SU-DHL-6 (cell line): ENCODE data around the gene TWNK.
"Not testable (repeated sequence)": the region's sequence is repeated elsewhere in the genome, so short reads cannot be mapped to it uniquely, and the experiment has no call there.

ENCODE experiments used
- H2AFZ ChIP-seq: fragments of 200-600 bp; sonication (generic); 2 replicates; pipeline ENCODE4 v1.6.1; 2014; ENCODE audit warnings: low read depth, mild to moderate bottlenecking, moderate library complexity, mixed read lengths, antibody characterized with exemption, low read length; ENCODE audit not compliant: severe bottlenecking
- H3F3A ChIP-seq: fragments of 200-600 bp; shearing (Covaris generic); 2 replicates; pipeline ENCODE4 v1.6.0; 2016; ENCODE audit warnings: antibody characterized with exemption, mild to moderate bottlenecking; ENCODE audit not compliant: insufficient read depth
- H3K27ac ChIP-seq: fragments of 200-600 bp; sonication (generic); 2 replicates; pipeline ENCODE4 v1.5.1; 2016; ENCODE audit warnings: low read depth, mild to moderate bottlenecking, low read length, moderate library complexity, mixed read lengths
- H3K27me3 ChIP-seq: fragments of 200-600 bp; sonication (generic), shearing (Covaris generic); 2 replicates; pipeline ENCODE4 v1.6.0; 2014; ENCODE audit warnings: mild to moderate bottlenecking, low read length
- H3K36me3 ChIP-seq: fragments of 200-600 bp; sonication (generic); 2 replicates; pipeline ENCODE4 v1.6.1; 2014; ENCODE audit warnings: mild to moderate bottlenecking, low read length, mixed read lengths
- H3K4me2 ChIP-seq: fragments of 300-600, 200-600 bp; shearing (Covaris generic), sonication (generic); 2 replicates; pipeline ENCODE4 v1.6.0; 2014; ENCODE audit warnings: low read length, low read depth, mild to moderate bottlenecking; ENCODE audit not compliant: poor library complexity, severe bottlenecking
- H3K4me3 ChIP-seq: fragments of 200-600 bp; sonication (generic); 2 replicates; pipeline ENCODE4 v1.5.1; 2014; ENCODE audit warnings: antibody characterized with exemption, low read length, mild to moderate bottlenecking, mixed read lengths; ENCODE audit not compliant: insufficient read depth, poor library complexity, severe bottlenecking
- H3K79me2 ChIP-seq: fragments of 200-600 bp; sonication (generic); 2 replicates; pipeline ENCODE4 v1.6.1; 2014; ENCODE audit warnings: mild to moderate bottlenecking, low read length, moderate library complexity; ENCODE audit not compliant: insufficient read depth
- H3K9ac ChIP-seq: fragments of 200-600 bp; sonication (generic); 2 replicates; pipeline ENCODE4 v1.7.0; 2014; ENCODE audit warnings: mild to moderate bottlenecking, low read length
- H3K9me2 ChIP-seq: fragments of 200-600 bp; sonication (generic); replicated peaks from 2 replicates; pipeline ENCODE4 v1.6.1; 2014; ENCODE audit warnings: low read length; ENCODE audit not compliant: insufficient read depth
- H3K9me3 ChIP-seq: fragments of 200-600 bp; sonication (generic); 2 replicates; pipeline ENCODE4 v1.6.1; 2014; ENCODE audit warnings: low read length, mixed read lengths; ENCODE audit not compliant: insufficient read depth
- H4K20me1 ChIP-seq: fragments of 200-600 bp; sonication (generic); 2 replicates; pipeline ENCODE4 v1.6.1; 2014; ENCODE audit warnings: low read depth, mild to moderate bottlenecking, antibody characterized with exemption, low read length, moderate library complexity, mixed read lengths
- EZH2phosphoT487 ChIP-seq: fragments of 200-600 bp; sonication (generic), shearing (Covaris generic); conservative IDR thresholded peaks from 2 replicates; pipeline ENCODE4 v1.6.1; 2018; ENCODE audit warnings: mild to moderate bottlenecking, antibody characterized with exemption, low read length, moderate library complexity, mixed read lengths
- TF ChIP-seq, protein P1 (sequence below): fragments of 200-600 bp; sonication (generic); IDR thresholded peaks from one replicate; pipeline ENCODE4 v1.5.1; 2017; ENCODE audit warnings: antibody characterized with exemption, mild to moderate bottlenecking, low read length, moderate library complexity; ENCODE audit not compliant: insufficient read depth, poor library complexity, severe bottlenecking

TWNK gene

GRCh38 chr10:100972904-100973535 is 14.3 kb upstream of the TWNK start:
- no peaks in the 10 kb centered on the region for H3K9me3 ChIP-seq
- no peaks in the 10 kb centered on the region for H3K36me3 ChIP-seq
- H3K4me3 ChIP-seq: no peak overlapping the region
- H3K27me3 ChIP-seq: no peaks in the 10 kb centered on the region
- TF ChIP-seq EZH2phosphoT487: no peak
- TF ChIP-seq, protein P1, sequence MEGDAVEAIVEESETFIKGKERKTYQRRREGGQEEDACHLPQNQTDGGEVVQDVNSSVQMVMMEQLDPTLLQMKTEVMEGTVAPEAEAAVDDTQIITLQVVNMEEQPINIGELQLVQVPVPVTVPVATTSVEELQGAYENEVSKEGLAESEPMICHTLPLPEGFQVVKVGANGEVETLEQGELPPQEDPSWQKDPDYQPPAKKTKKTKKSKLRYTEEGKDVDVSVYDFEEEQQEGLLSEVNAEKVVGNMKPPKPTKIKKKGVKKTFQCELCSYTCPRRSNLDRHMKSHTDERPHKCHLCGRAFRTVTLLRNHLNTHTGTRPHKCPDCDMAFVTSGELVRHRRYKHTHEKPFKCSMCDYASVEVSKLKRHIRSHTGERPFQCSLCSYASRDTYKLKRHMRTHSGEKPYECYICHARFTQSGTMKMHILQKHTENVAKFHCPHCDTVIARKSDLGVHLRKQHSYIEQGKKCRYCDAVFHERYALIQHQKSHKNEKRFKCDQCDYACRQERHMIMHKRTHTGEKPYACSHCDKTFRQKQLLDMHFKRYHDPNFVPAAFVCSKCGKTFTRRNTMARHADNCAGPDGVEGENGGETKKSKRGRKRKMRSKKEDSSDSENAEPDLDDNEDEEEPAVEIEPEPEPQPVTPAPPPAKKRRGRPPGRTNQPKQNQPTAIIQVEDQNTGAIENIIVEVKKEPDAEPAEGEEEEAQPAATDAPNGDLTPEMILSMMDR: no peak
- no peak overlapping the region for H3K9ac ChIP-seq
- H3F3A ChIP-seq: no peaks in the 10 kb centered on the region
- H4K20me1 ChIP-seq: no peaks in the 10 kb centered on the region
- H3K9me2 ChIP-seq: no peaks in the 10 kb centered on the region
- no peak overlapping the region for H2AFZ ChIP-seq
- no peak overlapping the region for H3K4me2 ChIP-seq
- no peaks in the 10 kb centered on the region for H3K79me2 ChIP-seq
- no peak overlapping the region for H3K27ac ChIP-seq

DNA sequence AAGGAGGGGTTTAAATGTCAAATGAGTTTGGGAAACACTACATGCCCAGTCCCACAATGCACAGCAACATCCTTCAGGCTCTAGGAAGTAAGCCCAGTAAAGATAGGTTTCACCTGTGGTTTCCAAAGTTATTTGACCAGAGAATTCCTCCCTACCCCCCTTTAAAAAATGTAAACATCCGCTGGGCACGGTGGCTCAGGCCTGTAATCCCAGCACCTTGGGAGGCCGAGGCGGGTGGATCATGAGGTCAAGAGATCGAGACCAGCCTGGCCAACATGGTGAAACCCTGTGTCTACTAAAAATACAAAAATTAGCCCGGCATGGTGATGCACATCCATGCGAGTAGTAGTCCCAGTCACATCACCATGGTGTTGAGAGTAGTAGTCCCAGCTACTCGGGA is 11.9 kb upstream of the TWNK start:
- not testable (repeated sequence) for H3K27ac ChIP-seq, H3K36me3 ChIP-seq, H3K4me2 ChIP-seq, H3K27me3 ChIP-seq, H2AFZ ChIP-seq, H3K9me3 ChIP-seq, H3K4me3 ChIP-seq, H4K20me1 ChIP-seq, H3F3A ChIP-seq, H3K9me2 ChIP-seq, H3K9ac ChIP-seq, H3K79me2 ChIP-seq

- Histone ChIP-seq H3K9ac (no peak overlapping the region), H3K36me3 (no peaks in the 10 kb centered on the region), H3K9me2 (no peaks in the 10 kb centered on the region), H2AFZ (no peak overlapping the region), H3K9me3 (no peaks in the 10 kb centered on the region), H3K27ac (no peak overlapping the region), H3K4me3 (no peak overlapping the region), H3F3A (no peaks in the 10 kb centered on the region), H3K27me3 (no peaks in the 10 kb centered on the region), H3K79me2 (no peaks in the 10 kb centered on the region), H4K20me1 (no peaks in the 10 kb centered on the region), H3K4me2 (no peak overlapping the region)
- TF ChIP-seq, protein P1: no peak
- no peak for TF ChIP-seq EZH2phosphoT487
Measured at GRCh38 chr10:100976906-100977305, 10.4 kb upstream of the TWNK start.

- H3K9me3 ChIP-seq: no peaks in the 10 kb centered on the region
- H3K79me2 ChIP-seq: no peaks in the 10 kb centered on the region
- no peak overlapping the region for H3K4me3 ChIP-seq
- no peak overlapping the region for H3K4me2 ChIP-seq
- no peak overlapping the region for H3K9ac ChIP-seq
- H3K9me2 ChIP-seq: no peaks in the 10 kb centered on the region
- TF ChIP-seq EZH2phosphoT487: no peak
- TF ChIP-seq, protein P1: no peak
- H3K27me3 ChIP-seq: no peaks in the 10 kb centered on the region
- no peaks in the 10 kb centered on the region for H4K20me1 ChIP-seq
- no peaks in the 10 kb centered on the region for H3F3A ChIP-seq
- no peak overlapping the region for H2AFZ ChIP-seq
- no peaks in the 10 kb centered on the region for H3K36me3 ChIP-seq
- H3K27ac ChIP-seq: no peak overlapping the region
Measured at GRCh38 chr10:100977436-100977835, 9.9 kb upstream of the TWNK start.
